CD4-positive, alpha-beta T cell treated with Interleukin-4 for 4 hours (primary cell): ENCODE data around the gene ABCA7.
"Not testable (repeated sequence)": the region's sequence is repeated elsewhere in the genome, so short reads cannot be mapped to it uniquely, and the experiment has no call there.

ENCODE experiments used
- DNase-seq: peaks from one replicate; pipeline ENCODE4 v3.0.0-alpha.2; 2020

The ABCA7 gene

GRCh38 chr19:1017115-1017905 lies 22.6 kb upstream of the ABCA7 start:
- no peak for DNase-seq

GRCh38 chr19:1017906-1018305 lies 22.0 kb upstream of the ABCA7 start:
- no peak for DNase-seq

GRCh38 chr19:1018393-1018792 lies 21.5 kb upstream of the ABCA7 start:
- no peak for DNase-seq

- no peak for DNase-seq
Measured at GRCh38 chr19:1018932-1019615, 20.8 kb upstream of the ABCA7 start.

GRCh38 chr19:1019616-1019961 lies 20.3 kb upstream of the ABCA7 start:
- no peak for DNase-seq

- DNase-seq, result no peak
Measured at GRCh38 chr19:1019980-1020867, 19.7 kb upstream of the ABCA7 start.

- DNase-seq, result peak; percentile 97
Measured at GRCh38 chr19:1020868-1021425, 19.0 kb upstream of the ABCA7 start, which contains the start of gene TMEM259. TSS of gene TMEM259 (minus strand) at chr19:1021123. CDS start at chr19:1020996, 127 bp downstream.

GRCh38 chr19:1023883-1024188 lies 16.1 kb upstream of the ABCA7 start:
- not testable (repeated sequence) for DNase-seq

GRCh38 chr19:1025080-1025479 lies 14.8 kb upstream of the ABCA7 start:
- not testable (repeated sequence) for DNase-seq

GRCh38 chr19:1025960-1026782 lies 13.7 kb upstream of the ABCA7 start, which contains the start of gene CNN2:
TSS of gene CNN2 (plus strand) at chr19:1026608. CDS start at chr19:1026662, 54 bp downstream.
- DNase-seq, result peak; percentile 48

GRCh38 chr19:1026783-1027649 lies 12.9 kb upstream of the ABCA7 start:
- DNase-seq, result peak; percentile 40

GRCh38 chr19:1027650-1028061 lies 12.3 kb upstream of the ABCA7 start:
- no peak for DNase-seq

GRCh38 chr19:1028062-1028926 lies 11.6 kb upstream of the ABCA7 start:
- DNase-seq, result peak; percentile 58

GRCh38 chr19:1032264-1032867 lies 7.5 kb upstream of the ABCA7 start:
- DNase-seq, result no peak

- no peak for DNase-seq
Measured at GRCh38 chr19:1035998-1036621, 3.8 kb upstream of the ABCA7 start.

GRCh38 chr19:1037621-1038064 lies 2.3 kb upstream of the ABCA7 start:
- DNase-seq, result no peak

- DNase-seq, result no peak
Measured at GRCh38 chr19:1038978-1039645, 795 bp upstream of the ABCA7 start.

GRCh38 chr19:1040476-1041271 lies 767 bp downstream of the ABCA7 start:
- DNase-seq, result peak; percentile 97
